Stimulated activated CD8-positive, alpha-beta memory T cell treated with anti-CD3 and anti-CD28 coated beads, Interleukin-4, amount 100 ng/mL, for 4 hours (primary cell): ENCODE data around the gene ASPG.
"Not testable (repeated sequence)": the region's sequence is repeated elsewhere in the genome, so short reads cannot be mapped to it uniquely, and the experiment has no call there.

ENCODE experiments used
- DNase-seq, 2 donors: peaks; one replicate each; pipeline ENCODE4 v3.0.0-alpha.2; 2020; ENCODE audit warnings: low read depth in 2 of 2, low spot score in 1 of 2

ASPG gene

GRCh38 chr14:104145826-104146601 lies 60.5 kb downstream of the ASPG start:
- no peak for DNase-seq

DNA sequence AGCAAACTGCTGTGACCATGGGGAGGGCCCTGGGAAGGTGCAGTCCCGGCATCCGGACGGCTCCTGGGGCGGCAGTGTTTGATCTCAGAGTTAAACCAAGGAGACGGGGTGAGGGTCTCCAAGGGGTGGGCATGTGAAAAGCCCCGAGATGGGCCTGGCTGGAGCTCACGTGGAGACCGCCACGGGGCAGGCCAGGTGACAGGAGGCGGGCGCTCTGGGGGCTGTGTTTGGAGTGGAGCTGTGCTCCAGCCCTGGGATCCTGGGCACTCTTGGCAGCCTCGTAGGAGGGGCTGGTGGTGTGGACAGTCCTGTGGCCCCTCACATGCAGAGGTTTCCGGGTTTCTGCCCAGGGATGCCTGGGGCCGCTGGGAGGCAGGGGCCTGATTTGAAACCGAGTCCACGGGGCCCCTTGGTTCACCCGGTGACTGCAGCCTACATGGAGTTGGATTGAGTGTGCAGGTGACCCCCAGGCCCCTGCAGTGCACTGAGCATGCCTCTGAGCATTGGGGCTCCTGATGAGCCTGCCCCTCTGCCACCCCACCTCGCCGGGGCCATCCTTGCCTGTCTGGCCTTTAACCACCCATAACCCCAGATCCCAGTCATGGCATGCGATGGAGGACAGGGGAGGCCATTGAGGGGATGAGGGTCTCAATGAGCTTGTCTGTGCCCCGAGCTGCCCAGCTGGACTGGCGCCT lies 61.3 kb downstream of the ASPG start:
- DNase-seq = no peak

DNA sequence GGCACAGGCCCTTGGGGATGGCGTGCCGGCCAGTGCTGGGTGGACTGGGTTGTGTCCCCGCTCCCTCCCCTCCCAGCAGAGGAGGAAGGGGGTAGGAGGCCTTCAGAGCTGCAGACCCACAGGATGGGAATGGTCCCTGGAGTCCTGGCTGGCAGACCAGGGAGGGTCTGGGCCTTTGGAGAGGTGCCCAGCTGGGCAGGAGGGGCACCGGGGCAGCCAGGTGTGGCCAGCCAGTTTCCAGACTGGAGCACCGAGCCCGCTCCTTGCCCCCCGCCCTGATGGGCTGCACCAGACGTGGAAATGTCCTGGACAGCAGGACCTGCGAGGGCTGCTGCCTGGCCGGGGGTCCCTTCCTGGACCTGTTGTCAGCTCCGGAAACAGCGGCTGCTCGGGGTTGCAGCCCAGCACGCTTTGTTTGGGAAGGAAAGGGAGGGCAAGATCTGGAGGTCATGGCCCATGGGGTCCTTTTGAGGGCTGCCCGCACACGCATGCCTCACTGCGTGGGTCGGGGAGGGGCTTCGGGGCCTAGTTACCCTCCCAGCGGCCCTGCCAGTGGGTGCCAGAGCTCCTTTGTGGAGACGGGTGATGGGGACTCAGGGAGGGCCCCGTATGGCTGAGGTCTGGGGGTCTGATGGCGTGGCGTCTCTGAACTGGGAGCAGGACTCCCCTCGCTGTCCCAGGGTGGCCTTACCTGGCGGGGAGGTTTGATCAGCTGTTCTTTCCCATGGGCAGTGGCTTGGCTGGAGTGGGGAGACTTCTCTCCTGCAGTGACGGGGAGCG lies 62.0 kb downstream of the ASPG start:
- DNase-seq = no peak

DNA sequence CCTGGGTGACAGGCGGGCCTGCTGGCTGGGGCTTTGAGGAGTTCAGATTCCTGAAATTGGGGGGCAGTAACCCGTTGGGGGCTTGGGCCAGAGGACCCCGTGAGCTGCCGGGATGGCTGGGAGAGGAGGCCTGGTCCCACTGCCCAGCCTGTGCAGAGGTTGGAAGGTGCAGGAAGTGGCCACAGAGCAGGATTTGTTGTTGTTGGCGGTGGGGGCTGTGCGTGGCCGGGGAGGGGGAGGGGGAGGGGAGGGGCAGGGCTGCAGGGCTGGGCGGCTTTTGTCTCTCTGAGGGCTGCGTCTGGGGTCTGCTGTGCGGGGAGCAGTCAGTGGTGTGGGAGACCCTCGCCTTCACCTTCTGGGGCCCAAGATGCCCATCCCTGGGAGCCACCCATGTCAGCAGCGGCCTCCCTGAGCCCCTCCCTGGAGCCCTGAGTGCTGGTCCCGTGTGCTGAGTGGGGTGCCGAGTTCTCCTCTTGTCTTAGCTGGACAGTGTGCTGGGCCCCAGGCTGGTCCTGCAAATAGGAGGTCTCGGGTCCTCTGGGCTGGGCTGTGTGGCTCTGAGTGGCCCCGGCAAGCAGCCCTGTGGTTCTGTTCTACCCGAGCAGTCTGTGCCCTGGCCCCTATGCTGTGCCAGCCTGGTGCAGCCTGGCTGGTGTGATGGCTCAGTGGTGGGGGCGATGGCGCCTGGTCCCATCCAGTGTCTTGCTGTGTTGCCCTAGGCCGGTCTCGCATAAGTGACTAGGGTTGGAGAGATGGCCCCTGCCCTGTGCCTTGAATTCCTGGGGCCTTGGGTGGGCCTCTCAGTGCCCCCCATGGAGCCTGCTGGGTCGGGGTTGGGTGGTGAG lies 63.2 kb downstream of the ASPG start:
- DNase-seq = no peak

DNA sequence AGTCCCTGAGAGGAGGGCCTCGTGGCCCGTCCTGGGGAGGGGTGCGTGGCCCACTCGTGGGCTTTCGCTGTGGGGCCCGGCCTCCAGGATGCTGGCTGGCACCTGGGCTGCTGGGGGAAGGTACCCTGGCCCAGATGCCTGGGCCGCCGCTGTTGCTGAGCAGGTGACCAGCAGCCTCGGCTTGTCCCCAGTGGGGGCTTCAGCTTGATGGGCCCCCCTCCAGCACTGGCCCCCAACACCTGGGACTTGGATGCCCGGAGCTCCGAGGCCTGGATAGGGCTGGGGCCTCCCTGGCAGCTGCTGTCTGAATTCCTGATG lies 63.7 kb downstream of the ASPG start:
- no peak for DNase-seq

- no peak for DNase-seq
Observed at GRCh38 chr14:104149617-104150135, 64.2 kb downstream of the ASPG start.

DNA sequence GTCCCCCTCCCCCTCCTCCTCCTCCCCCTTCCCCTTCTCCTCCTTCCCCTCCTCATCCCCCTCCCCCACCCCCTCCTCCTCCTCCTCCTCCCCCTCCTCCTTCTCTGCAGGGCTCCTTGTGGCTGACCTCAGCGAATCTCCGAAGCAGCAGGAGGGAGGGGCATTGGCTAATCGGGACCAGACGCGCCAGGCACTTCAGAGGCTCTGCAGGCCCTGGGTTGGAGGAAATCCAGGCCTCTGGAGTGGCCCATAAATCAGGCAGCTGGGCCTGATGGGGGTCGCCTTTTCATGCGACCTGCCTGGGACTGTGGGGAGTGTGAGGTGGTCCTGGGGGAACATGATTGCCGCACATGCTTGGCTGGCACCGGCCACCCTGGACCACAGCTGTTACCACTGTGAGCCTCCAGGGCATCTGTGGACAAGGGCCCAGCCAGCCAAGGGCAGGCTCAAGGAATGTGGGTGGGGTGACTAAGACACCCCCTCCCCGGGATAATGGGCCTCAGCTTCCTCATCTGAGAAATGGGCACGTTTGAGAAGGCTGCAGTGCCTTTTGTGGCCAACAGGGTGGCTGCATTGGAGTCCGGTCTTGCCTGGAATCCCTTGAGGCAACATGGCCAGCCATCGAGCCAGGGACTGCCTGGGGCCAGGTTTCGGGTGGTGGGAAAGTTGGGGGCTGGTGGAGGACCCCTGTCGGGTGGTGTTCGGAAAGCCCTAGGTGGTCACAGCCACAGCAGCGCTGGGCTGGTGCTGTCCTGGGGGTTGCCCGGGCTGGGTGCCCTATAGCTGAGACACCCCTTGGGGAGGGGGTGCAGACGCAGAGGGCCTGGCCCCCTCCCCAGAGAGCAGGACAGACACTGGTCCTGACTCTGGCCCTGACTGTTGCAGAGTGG lies 64.9 kb downstream of the ASPG start:
- no peak for DNase-seq

- no peak for DNase-seq
Observed at GRCh38 chr14:104151026-104151381, 65.5 kb downstream of the ASPG start.

DNA sequence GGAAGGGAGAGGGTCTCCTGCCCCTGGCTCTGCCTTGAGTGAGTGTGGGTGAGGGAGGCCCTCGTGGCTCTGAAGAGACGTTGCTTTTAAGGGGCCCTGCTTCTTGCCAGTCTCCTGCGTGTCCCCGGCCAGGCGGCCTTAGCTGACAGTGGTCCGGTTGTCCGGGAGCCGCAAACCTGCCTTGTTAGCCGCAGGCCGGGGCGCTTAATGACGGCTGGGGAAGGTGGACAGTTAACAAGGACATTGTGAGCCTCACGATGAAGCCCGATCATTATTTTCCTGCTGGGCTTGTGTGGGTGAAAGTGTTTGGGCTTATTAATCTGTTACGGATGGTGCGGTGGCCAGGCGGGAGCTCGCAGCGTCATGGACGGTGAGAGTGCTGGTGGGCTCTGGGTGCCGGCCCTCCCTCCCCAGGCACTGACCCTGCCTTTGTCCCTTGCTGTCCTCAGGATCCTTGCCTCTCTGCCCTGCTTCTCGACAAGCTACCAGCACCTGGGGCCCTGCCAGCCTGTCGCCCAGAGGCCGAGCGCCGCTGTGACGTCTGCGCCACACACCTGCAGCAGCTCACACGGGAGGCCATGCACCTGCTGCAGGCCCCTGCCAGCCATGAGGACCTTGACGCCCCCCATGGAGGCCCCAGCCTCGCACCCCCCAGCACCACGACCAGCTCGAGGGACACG lies 66.2 kb downstream of the ASPG start:
- DNase-seq = no peak

- no peak for DNase-seq
Observed at GRCh38 chr14:104152246-104152575, 66.7 kb downstream of the ASPG start.

GRCh38 chr14:104152686-104153393 lies 67.3 kb downstream of the ASPG start:
- no peak for DNase-seq

- DNase-seq = not testable (repeated sequence)
Observed at GRCh38 chr14:104153394-104153755, 67.9 kb downstream of the ASPG start.

DNA sequence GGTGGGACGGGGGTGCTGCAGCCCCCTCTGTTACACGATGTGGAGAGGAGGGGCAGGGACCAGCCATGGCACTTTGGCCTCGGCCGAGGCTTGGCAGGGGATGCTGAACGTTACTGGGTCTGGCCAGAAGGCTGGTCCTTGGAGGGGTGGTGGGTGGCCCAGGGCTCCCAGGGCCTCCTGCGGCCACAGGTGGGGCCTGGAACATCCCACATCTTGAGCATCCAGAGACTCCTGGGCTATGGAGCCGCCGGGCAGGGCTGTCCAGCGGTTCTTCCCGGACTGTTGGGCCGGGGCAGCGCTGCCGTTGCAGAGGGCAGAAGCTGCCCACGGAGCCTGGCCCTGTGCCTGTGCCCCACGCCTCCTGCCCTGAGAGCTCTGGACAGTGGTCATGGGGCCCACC lies 68.7 kb downstream of the ASPG start:
- DNase-seq = no peak

GRCh38 chr14:104155513-104155912 lies 70.0 kb downstream of the ASPG start:
- DNase-seq = no peak

GRCh38 chr14:104156142-104156541 lies 70.6 kb downstream of the ASPG start:
- DNase-seq = no peak

GRCh38 chr14:104157016-104157928 lies 71.8 kb downstream of the ASPG start:
- DNase-seq = no peak

GRCh38 chr14:104158827-104159798 lies 73.6 kb downstream of the ASPG start:
- no peak for DNase-seq
